Parathyroid adenoma (tissue), 2 donors: ENCODE measurements around the gene HPCAL1.

ENCODE experiments used
- H2AFZ ChIP-seq: fragments of 300-600 bp; sonication (generic); one replicate; pipeline ENCODE4 v1.7.0; 2017; ENCODE audit warnings: antibody characterized with exemption, mild to moderate bottlenecking
- H3K27ac ChIP-seq: fragments of 300-600 bp; sonication (generic); one replicate; pipeline ENCODE4 v1.7.0; 2017
- H3K27me3 ChIP-seq: fragments of 300-600 bp; sonication (generic); one replicate; pipeline ENCODE4 v1.7.0; 2017; ENCODE audit warnings: low read length; ENCODE audit not compliant: control insufficient read depth, insufficient read depth
- H3K36me3 ChIP-seq: fragments of 300-600 bp; sonication (generic); one replicate; pipeline ENCODE4 v1.7.0; 2017; ENCODE audit warnings: low read length; ENCODE audit not compliant: control insufficient read depth, insufficient read depth
- H3K4me1 ChIP-seq: fragments of 300-600 bp; sonication (generic); one replicate; pipeline ENCODE4 v1.7.0; 2017; ENCODE audit warnings: control low read depth
- H3K4me2 ChIP-seq: fragments of 300-600 bp; sonication (generic); one replicate; pipeline ENCODE4 v1.7.0; 2017; ENCODE audit warnings: low read length
- H3K4me3 ChIP-seq: fragments of 300-600 bp; sonication (generic); one replicate; pipeline ENCODE4 v1.7.0; 2017; ENCODE audit warnings: low read depth, low read length
- H3K79me2 ChIP-seq: fragments of 300-600 bp; sonication (generic); one replicate; pipeline ENCODE4 v1.7.0; 2017; ENCODE audit warnings: control low read depth
- H3K9ac ChIP-seq: fragments of 300-600 bp; sonication (generic); one replicate; pipeline ENCODE4 v1.7.0; 2017; ENCODE audit warnings: mild to moderate bottlenecking
- H3K9me3 ChIP-seq: fragments of 300-600 bp; sonication (generic); one replicate; pipeline ENCODE4 v1.7.0; 2017; ENCODE audit warnings: low read length; ENCODE audit not compliant: control insufficient read depth
- TF ChIP-seq, protein P1 (sequence below): fragments of 300-600 bp; sonication (generic); IDR thresholded peaks from one replicate; pipeline ENCODE4 v1.7.0; 2017; ENCODE audit warnings: antibody characterized with exemption, mild to moderate bottlenecking
- donor health status: primary hyperparathyroidism.

HPCAL1 gene

DNA sequence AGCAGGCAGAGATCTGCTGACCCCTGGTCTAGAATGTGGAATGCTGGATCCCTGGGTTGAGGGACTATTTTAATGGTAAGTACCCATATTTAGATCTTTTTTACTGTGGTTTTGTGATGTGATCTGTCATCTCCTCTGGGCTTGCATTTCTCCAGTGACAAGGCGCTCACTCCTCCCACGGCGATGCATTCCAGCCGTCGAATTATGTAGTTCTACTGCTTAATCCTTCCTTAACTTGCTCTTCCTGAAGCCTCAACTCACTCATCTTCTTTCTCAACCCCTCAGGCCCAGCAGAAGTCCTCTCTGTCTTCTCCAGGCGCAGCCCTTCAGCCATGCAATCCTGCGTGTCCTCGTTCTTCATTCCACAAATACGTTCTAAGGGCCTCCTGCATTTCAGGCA lies 51.2 kb downstream of the HPCAL1 start:
- H3K4me2 ChIP-seq = no peak overlapping the region
- H3K79me2 ChIP-seq = no peaks in the 10 kb centered on the region
- H3K4me3 ChIP-seq = no peak overlapping the region
- TF ChIP-seq, protein P1, sequence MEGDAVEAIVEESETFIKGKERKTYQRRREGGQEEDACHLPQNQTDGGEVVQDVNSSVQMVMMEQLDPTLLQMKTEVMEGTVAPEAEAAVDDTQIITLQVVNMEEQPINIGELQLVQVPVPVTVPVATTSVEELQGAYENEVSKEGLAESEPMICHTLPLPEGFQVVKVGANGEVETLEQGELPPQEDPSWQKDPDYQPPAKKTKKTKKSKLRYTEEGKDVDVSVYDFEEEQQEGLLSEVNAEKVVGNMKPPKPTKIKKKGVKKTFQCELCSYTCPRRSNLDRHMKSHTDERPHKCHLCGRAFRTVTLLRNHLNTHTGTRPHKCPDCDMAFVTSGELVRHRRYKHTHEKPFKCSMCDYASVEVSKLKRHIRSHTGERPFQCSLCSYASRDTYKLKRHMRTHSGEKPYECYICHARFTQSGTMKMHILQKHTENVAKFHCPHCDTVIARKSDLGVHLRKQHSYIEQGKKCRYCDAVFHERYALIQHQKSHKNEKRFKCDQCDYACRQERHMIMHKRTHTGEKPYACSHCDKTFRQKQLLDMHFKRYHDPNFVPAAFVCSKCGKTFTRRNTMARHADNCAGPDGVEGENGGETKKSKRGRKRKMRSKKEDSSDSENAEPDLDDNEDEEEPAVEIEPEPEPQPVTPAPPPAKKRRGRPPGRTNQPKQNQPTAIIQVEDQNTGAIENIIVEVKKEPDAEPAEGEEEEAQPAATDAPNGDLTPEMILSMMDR = no peak
- no peaks in the 10 kb centered on the region for H3K4me1 ChIP-seq
- H3K27me3 ChIP-seq = no peaks in the 10 kb centered on the region
- H3K27ac ChIP-seq = no peak overlapping the region
- H3K9me3 ChIP-seq = no peaks in the 10 kb centered on the region
- H2AFZ ChIP-seq = no peak overlapping the region
- no peaks in the 10 kb centered on the region for H3K36me3 ChIP-seq
- no peak overlapping the region for H3K9ac ChIP-seq

DNA sequence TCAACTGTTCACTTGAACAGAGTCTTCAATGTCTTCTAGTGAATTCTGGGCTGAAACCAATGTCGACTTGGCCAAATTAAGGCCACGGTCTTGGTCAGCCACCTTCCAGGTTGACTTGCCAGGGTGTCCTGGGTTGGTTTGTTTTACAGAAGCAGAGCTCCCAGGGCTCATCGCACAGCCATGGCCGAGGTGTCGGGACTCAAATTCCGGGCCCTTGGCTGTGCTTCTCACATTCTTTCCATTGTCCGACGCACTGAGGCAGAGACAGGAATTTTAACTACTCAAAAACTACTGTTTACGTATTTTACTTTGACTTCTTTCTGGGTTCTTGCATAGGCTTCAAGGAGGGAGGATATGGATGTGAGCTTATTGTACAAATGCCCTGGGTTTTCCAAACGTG lies 51.7 kb downstream of the HPCAL1 start:
- H3K9me3 ChIP-seq = no peaks in the 10 kb centered on the region
- TF ChIP-seq, protein P1 = no peak
- no peak overlapping the region for H3K4me2 ChIP-seq
- H2AFZ ChIP-seq = no peak overlapping the region
- no peaks in the 10 kb centered on the region for H3K4me1 ChIP-seq
- no peak overlapping the region for H3K27ac ChIP-seq
- H3K36me3 ChIP-seq = no peaks in the 10 kb centered on the region
- no peak overlapping the region for H3K9ac ChIP-seq
- no peaks in the 10 kb centered on the region for H3K79me2 ChIP-seq
- H3K4me3 ChIP-seq = no peak overlapping the region
- H3K27me3 ChIP-seq = no peaks in the 10 kb centered on the region

DNA sequence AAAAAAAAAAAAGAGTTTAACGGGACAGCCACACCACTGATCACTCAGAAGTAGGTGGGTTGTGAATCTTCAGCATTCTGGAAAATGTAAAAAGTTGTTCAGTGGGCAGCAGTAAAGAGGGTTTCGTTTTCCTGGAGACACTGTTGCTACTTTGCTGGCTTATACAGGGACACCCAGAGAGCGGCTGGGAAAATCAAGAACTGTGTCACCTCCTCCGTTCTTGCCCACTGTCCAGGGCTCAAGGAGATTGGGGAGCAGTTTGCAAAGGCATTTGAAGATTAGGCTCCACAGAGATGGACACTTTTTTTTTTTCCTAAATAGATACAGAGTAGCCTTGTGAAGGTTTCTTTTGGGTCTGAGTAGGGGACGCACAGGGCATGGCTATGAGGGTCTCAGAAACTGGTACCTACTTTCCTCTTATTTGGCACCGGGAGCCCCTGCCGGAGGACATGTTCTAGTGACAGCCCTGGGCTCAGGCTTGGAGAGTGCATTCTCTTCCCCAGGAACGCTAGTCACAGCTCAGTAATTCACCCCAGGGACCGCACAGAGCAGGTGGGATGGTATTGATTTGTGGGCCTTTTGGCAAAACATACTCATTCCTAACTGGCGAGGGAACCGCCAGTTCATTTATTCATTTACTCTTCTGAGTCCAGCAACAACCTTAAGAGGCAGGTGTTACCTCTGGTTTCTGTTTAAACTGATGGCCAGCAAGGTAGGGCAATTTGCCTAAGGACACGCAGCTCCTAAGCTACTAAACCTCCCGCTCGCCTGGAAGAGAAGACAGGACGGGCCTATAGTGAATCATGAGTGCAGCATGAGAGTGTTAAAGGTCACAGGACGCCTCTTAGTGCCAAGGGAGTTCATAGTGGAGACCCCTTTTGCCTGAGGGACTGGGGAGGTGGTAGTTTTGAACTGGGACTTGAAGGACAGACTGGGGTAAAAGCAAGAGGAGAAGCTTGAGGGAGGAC lies 53.1 kb downstream of the HPCAL1 start:
- no peaks in the 10 kb centered on the region for H3K27me3 ChIP-seq
- no peak overlapping the region for H3K27ac ChIP-seq
- H3K36me3 ChIP-seq = no peaks in the 10 kb centered on the region
- H3K4me1 ChIP-seq = no peaks in the 10 kb centered on the region
- H3K4me3 ChIP-seq = no peak overlapping the region
- H3K79me2 ChIP-seq = no peaks in the 10 kb centered on the region
- H3K4me2 ChIP-seq = no peak overlapping the region
- TF ChIP-seq, protein P1 = no peak
- H3K9me3 ChIP-seq = no peaks in the 10 kb centered on the region
- no peak overlapping the region for H3K9ac ChIP-seq
- no peak overlapping the region for H2AFZ ChIP-seq

DNA sequence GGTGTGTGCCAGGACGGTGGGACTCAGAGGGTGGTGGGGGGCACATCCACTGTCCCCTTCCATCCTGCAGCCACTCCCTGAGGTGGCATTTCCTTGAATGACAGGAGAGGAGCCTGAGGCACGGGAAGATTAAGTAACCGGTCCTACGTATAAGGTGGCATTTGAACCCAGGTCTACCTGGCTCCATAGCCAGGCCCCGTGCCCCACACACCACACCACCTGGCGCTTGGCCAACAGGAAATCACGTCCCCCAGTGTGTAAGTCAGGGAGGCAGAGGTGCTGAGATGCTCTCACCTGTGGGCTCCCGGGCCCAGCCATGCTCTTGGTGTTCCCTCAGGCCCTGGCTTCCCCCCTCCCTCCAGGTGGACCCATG lies 53.7 kb downstream of the HPCAL1 start:
- Histone ChIP-seq H3K79me2 (no peaks in the 10 kb centered on the region), H3K27ac (no peak overlapping the region), H3K27me3 (no peaks in the 10 kb centered on the region), H3K36me3 (no peaks in the 10 kb centered on the region), H3K4me1 (no peaks in the 10 kb centered on the region), H3K9ac (no peak overlapping the region), H3K4me3 (no peak overlapping the region), H3K4me2 (no peak overlapping the region), H3K9me3 (no peaks in the 10 kb centered on the region), H2AFZ (no peak overlapping the region)
- TF ChIP-seq, protein P1 = no peak
